Epithelial cell of esophagus (primary cell): Measurements from ENCODE around the gene NCKAP5L.
A peak's percentile ranks its signal among the peaks of the same experiment; 100 is the strongest.
"Not testable (repeated sequence)": the region's sequence is repeated elsewhere in the genome, so short reads cannot be mapped to it uniquely, and the experiment has no call there.

Experiments
- DNase-seq: peaks from one replicate; pipeline ENCODE4 v3.0.0; 2010; ENCODE audit warnings: low read depth
- H3K4me3 ChIP-seq: 2 replicates; pipeline ENCODE4 v1.5.1; 2011; ENCODE audit warnings: mild to moderate bottlenecking, low read length, control low read depth
- CTCF ChIP-seq: IDR thresholded peaks from 2 replicates; pipeline ENCODE4 v1.5.1; 2011; ENCODE audit warnings: low read depth, mild to moderate bottlenecking, low read length, control low read depth, inconsistent platforms; ENCODE audit not compliant: insufficient read depth; ENCODE audit errors: missing control alignments

The NCKAP5L gene

GRCh38 chr12:49789992-49790391 lies 38.2 kb downstream of the NCKAP5L start:
- H3K4me3 ChIP-seq: no peak overlapping the region
- TF ChIP-seq CTCF: no peak
- no peak for DNase-seq

GRCh38 chr12:49787672-49788071 lies 40.5 kb downstream of the NCKAP5L start:
- TF ChIP-seq CTCF: no peak
- no peak overlapping the region for H3K4me3 ChIP-seq
- DNase-seq: no peak

GRCh38 chr12:49784756-49785409 lies 43.3 kb downstream of the NCKAP5L start:
- no peak overlapping the region for H3K4me3 ChIP-seq
- DNase-seq: peak; percentile 16
- TF ChIP-seq CTCF: no peak

- H3K4me3 ChIP-seq: no peak overlapping the region
- DNase-seq: no peak
- no peak for TF ChIP-seq CTCF
Measured at GRCh38 chr12:49783917-49784676, 44.1 kb downstream of the NCKAP5L start.

- not testable (repeated sequence) for DNase-seq, H3K4me3 ChIP-seq
Measured at GRCh38 chr12:49780914-49781313, 47.3 kb downstream of the NCKAP5L start.

- no peak overlapping the region for H3K4me3 ChIP-seq
- DNase-seq: no peak
- no peak for TF ChIP-seq CTCF
Measured at GRCh38 chr12:49779581-49779980, 48.6 kb downstream of the NCKAP5L start.

GRCh38 chr12:49777800-49778748 lies 50.1 kb downstream of the NCKAP5L start:
- H3K4me3 ChIP-seq: no peak overlapping the region
- peak; percentile 85 for TF ChIP-seq CTCF
- DNase-seq: peak; percentile 64
